Lower leg skin (tissue), 4 donors: ENCODE measurements around the gene TSNAXIP1. TPM values are rescaled to one million over a fixed set of nuclear protein-coding genes. Genes with fewer than 3 reads are reported as not detected.
"Not testable (repeated sequence)": the region's sequence is repeated elsewhere in the genome, so short reads cannot be mapped to it uniquely, and the experiment has no call there.

Source experiments
- DNase-seq, 2 donors: peaks; one replicate each; pipeline ENCODE4 v3.0.0-alpha.2; 2019; ENCODE audit warnings: low spot score in 2 of 2
- H3K4me3 ChIP-seq: fragments of 200-600 bp; sonication (generic); 2 replicates; pipeline ENCODE4 v1.5.1; 2017; ENCODE audit warnings: mild to moderate bottlenecking, low read depth; ENCODE audit not compliant: poor library complexity, severe bottlenecking
- POLR2A ChIP-seq, 2 donors: fragments of 450-650 bp; IDR thresholded peaks; one replicate each; pipeline ENCODE4 v1.6.1; 2016 to 2017; ENCODE audit warnings: antibody characterized with exemption in 2 of 2, mild to moderate bottlenecking in 1 of 2, moderate library complexity in 1 of 2
- WGBS, 2 donors: methylation state at CpG; one replicate each; pipeline ENCODE4 v1.1.5; 2018; 5-methylcytosine and 5-hydroxymethylcytosine counted together
- intact Hi-C: fragments of 100-400 bp; cut with DNase I; formaldehyde crosslinking; loops from one replicate; pipeline ENCODE4 v1.15.0; 2023; ENCODE audit warnings: low total_unique reads
- total RNA-seq, 4 donors: library from RNA; depleted of rRNA; stranded (reverse); fragments of >200 nt; gene quantifications; one replicate each; pipeline ENCODE4 v1.1.0, GENCODE V29; 2016
- TF ChIP-seq, protein P1 (sequence below), 3 donors: fragments of 450-650 bp; IDR thresholded peaks; one replicate each; pipeline ENCODE4 v1.5.1; 2016; ENCODE audit warnings: antibody characterized with exemption in 3 of 3, mild to moderate bottlenecking in 3 of 3, moderate library complexity in 2 of 3

The TSNAXIP1 gene
- total RNA-seq, 4 donors from 2014 or later, result 0.15 to 0.75 (median 0.15) TPM; not detected in 1

DNA sequence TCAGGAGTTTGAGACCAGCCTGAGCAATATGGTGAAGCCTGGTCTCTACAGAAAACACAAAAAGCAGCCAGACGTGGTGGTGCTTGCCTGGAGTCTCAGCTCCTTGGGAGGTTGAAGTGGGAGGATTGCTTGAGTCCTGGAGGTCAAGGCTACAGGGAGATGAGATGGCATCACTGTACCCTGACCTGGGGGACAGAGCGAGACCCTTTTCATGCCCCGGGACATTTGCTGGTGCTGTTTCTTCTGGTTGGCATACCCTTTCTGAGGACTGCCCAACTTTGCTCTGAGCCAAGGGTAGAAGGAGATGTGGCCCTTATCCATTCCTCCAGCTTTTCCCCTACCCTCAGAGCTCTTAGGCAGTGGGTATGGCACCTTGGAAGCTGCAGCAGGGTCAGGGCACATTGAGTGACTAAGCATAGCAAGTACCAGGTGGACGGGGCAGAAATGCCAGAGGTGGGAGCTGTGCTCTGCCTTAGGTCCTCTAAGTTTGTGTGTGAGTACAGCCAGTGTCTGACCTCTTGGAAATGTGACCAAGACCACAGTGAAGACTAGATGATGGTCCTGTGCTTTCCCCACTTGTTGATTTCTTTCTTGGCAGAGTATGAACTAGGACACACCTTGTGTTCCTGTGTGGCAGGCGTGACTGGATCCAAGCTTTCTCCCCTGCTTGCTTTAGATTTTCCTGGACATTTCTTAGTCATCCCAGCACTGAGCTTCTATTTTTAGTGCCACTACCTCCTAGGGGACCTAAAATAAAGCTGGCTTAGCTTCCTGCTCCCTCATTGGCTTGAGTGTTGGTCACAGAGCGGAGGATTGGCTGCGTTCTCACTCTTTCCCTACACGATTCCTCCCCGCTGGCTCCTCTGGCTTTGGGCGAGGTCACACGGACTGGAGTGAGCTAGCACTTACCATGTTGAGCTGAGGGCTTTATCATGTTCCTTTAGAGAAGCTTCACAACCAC lies 56.2 kb downstream of the TSNAXIP1 start:
- 54 to 59% methylated on average over 10 of the region's 11 CpGs for WGBS, 2 donors
- H3K4me3 ChIP-seq, result no peak overlapping the region
- DNase-seq, result peak; percentile 58 to 90
- intact Hi-C loops, result no loop called here
- no peak for TF ChIP-seq POLR2A (IDR thresholded peaks at IDR 0.05)
- TF ChIP-seq, protein P1, sequence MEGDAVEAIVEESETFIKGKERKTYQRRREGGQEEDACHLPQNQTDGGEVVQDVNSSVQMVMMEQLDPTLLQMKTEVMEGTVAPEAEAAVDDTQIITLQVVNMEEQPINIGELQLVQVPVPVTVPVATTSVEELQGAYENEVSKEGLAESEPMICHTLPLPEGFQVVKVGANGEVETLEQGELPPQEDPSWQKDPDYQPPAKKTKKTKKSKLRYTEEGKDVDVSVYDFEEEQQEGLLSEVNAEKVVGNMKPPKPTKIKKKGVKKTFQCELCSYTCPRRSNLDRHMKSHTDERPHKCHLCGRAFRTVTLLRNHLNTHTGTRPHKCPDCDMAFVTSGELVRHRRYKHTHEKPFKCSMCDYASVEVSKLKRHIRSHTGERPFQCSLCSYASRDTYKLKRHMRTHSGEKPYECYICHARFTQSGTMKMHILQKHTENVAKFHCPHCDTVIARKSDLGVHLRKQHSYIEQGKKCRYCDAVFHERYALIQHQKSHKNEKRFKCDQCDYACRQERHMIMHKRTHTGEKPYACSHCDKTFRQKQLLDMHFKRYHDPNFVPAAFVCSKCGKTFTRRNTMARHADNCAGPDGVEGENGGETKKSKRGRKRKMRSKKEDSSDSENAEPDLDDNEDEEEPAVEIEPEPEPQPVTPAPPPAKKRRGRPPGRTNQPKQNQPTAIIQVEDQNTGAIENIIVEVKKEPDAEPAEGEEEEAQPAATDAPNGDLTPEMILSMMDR (IDR thresholded peaks at IDR 0.05), result no peak

DNA sequence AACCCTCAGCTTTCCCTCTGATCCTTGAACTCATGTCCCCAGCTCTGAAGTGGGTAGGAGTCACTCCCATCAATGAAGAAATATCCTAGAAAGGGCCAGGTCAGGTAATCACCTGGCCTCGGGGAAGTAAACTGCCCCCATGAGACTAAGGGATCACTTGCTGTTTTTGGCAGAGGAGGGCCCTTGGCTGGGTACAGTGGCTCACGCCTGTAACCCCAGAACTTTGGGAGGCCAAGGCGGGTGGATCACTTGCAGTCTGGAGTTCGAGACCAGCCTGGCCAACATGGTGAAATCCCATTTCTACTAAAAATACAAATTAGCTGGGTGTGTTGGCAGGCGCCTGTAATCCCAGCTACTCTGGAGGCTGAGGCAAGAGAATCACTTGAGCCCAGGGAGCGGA lies 57.4 kb downstream of the TSNAXIP1 start:
- 92 to 93% methylated on average over 6 of the region's 6 CpGs for WGBS, 2 donors
- DNase-seq, intact Hi-C loops, H3K4me3 ChIP-seq: not testable (repeated sequence)

DNA sequence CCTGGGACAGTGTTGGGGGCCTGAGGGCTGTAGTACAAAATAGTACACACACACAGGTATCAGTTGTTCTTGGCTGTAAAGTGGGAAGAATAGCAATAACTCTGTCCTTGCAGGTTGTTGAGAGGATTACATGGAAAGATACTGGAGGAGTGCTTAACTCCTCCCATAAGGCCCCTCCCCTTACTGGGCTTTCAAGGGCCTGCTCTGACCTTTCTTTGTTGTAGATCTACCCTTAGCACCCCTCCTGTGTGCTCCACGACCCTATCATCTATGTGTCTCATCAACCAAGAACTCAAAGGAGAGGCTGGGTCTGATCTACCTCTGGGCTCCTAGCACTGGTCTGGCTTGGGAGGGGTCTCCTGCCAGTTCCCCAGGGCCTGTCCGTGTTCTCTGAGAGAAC lies 57.9 kb downstream of the TSNAXIP1 start:
- no peak for DNase-seq
- intact Hi-C loops, result no loop called here
- TF ChIP-seq, protein P1 (IDR thresholded peaks at IDR 0.05), result no peak
- no peak for TF ChIP-seq POLR2A (IDR thresholded peaks at IDR 0.05)
- 86 to 89% methylated on average over 2 of the region's 2 CpGs for WGBS, 2 donors
- no peak overlapping the region for H3K4me3 ChIP-seq

DNA sequence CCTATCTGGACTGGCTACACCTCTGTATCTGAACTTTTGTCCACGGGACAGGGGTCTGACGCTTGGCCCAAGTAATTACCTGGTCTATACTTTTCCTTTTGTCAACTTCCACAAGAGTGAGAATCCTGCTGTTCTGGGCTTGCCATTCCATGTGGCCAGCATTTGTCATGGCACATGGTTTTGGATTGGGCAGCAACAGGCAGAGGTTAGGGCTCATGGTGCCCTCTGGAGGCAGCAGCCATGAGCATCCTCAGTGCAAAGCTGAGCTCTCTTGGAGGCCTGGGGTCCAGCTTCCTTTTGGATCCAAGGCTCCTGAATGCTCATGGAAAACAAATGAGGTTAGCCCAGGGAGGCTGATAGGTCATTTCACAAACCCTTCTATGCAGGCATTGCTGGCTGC lies 58.6 kb downstream of the TSNAXIP1 start:
- WGBS, 2 donors, result 95 to 100% methylated on average over 2 of the region's 2 CpGs
- no peak for TF ChIP-seq POLR2A (IDR thresholded peaks at IDR 0.05)
- TF ChIP-seq, protein P1 (IDR thresholded peaks at IDR 0.05), result no peak
- no peak overlapping the region for H3K4me3 ChIP-seq
- intact Hi-C loops, result no loop called here
- no peak for DNase-seq

DNA sequence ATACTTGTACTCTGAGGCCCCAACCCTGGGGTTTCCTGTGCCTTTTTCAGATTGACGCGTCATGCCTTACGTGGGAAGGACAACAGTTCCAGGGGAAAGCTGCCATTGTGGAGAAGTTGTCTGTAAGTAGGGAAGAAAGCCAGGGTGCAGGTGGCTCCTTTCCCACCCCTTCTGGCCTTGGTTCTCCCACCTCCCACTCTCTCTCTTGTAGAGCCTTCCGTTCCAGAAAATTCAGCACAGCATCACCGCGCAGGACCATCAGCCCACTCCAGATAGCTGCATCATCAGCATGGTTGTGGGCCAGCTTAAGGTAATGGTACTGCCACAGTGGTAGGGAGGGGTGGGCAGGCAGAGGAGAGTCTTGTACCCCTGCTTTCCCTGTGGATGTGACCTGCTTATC lies 61.6 kb downstream of the TSNAXIP1 start:
- no peak for DNase-seq
- 92 to 98% methylated on average over 6 of the region's 6 CpGs for whole genome bisulfite sequencing, 2 donors
- TF ChIP-seq POLR2A (IDR thresholded peaks at IDR 0.05), result no peak
- TF ChIP-seq, protein P1 (IDR thresholded peaks at IDR 0.05), result no peak
- intact Hi-C loops, result no loop called here
- H3K4me3 ChIP-seq, result no peak overlapping the region

DNA sequence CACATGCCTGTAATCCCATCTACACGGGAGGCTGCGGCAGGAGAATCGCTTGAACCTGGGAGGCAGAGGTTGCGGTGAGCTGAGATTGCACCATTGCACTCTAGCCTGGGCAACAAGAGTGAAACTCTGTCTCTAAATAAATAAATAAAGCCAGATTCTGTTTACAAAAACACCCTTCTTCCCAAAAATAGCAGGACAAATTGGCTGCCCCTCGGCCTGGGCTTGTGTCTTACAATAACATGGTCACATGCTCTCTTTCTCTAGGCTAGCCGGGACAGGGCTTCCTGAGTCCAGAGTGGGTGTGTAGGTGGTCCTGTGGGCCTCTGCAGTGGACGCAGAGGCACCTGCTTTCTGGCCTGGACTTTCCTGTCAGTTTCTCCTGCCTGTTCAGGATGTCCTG lies 63.0 kb downstream of the TSNAXIP1 start:
- 83 to 89% methylated on average over 7 of the region's 7 CpGs for WGBS, 2 donors
- H3K4me3 ChIP-seq, result no peak overlapping the region
- no peak for TF ChIP-seq POLR2A (IDR thresholded peaks at IDR 0.05)
- TF ChIP-seq, protein P1 (IDR thresholded peaks at IDR 0.05), result no peak
- intact Hi-C loops, result no loop called here
- no peak for DNase-seq
